ENCODE data around the gene CBLC.

The CBLC gene, protein sequence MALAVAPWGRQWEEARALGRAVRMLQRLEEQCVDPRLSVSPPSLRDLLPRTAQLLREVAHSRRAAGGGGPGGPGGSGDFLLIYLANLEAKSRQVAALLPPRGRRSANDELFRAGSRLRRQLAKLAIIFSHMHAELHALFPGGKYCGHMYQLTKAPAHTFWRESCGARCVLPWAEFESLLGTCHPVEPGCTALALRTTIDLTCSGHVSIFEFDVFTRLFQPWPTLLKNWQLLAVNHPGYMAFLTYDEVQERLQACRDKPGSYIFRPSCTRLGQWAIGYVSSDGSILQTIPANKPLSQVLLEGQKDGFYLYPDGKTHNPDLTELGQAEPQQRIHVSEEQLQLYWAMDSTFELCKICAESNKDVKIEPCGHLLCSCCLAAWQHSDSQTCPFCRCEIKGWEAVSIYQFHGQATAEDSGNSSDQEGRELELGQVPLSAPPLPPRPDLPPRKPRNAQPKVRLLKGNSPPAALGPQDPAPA

DNA sequence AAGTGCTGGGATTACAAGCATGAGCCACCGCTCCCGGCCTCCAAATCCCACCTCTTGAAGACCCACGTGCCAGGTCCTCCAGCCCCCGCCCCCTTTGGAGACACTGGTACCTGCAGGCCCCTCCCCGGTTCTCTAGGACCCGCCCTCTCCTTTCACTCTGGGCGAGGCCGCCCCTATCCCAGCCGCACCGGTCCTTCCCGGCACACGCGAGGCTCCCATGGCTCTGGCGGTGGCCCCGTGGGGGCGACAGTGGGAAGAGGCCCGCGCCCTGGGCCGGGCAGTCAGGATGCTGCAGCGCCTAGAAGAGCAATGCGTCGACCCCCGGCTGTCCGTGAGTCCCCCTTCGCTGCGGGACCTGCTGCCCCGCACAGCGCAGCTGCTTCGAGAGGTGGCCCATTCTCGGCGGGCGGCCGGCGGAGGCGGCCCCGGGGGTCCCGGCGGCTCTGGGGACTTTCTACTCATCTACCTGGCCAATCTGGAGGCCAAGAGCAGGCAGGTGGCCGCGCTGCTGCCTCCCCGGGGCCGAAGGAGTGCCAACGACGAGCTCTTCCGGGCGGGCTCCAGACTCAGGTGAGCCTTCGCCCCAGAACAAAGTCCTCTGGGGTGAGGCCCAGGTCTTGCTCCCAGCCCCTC, at the start of gene CBLC:
CBLC (plus strand) TSS at position 176 of the 633 bp plus-strand sequence; CDS start at position 218, 42 bp downstream.
- no peak for DNase-seq

DNA sequence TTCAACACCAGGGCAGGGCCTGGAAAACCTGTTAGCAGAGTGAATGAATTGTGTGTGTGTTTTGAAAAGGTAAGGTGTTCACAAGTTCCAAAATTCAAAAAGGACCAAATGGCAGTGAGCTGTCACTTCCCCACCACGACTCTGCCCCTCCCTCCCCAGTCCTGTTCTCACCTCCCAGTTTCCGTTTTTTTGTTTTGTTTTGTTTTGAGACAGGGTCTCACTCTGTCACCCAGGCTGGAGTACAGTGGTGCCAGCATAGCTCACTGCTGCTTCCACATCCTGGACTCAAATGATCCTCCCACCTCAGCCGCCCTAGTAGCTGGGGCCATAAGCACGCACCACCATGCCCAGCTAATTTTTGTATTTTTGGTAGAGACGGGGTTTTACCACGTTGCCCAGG, 49.5 kb upstream of the CBLC start:
- DNase-seq: no peak

DNA sequence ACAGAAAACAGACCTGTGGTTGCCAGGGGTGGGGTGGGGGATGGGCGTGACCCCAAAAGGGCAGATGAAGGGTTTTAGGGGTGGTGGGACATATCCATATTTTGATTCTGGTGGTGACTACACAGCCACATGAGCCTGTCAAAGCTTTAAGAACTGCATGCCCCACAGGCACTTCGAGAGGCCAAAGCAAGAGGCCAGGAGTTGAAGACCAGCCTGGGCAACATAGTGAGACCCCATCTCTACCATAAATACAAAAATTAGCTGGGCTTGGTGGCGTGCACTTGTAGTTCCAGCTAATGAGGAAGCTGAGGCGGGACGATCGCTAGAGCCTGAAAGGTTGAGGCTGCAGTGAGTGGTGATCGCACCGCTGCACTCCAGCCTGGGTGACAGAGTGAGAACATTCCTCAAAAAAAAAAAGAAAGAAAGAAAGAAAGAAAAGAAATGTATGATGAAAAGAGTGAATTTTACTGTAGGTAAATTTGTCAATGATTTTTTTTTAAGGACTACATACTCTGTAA, 48.1 kb upstream of the CBLC start:
- DNase-seq: no peak

DNA sequence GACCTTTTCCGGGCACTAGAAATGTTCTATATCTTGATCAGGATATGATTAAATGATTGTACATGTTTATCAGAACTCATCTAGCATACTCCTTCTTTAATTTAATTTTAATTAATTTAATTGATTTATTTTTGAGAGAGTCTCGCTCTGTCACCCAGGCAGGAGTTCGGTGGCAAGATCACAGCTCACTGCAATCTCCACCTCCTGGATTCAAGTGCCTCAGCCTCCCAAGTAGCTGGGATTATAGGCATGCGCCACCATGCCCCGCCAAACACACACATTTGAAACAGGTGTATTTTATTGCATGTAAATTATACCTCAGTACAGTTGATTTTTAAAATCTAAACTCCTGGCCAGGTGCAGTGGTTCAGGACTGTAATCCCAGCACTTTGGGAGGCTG, 46.6 kb upstream of the CBLC start:
- DNase-seq: no peak

DNA sequence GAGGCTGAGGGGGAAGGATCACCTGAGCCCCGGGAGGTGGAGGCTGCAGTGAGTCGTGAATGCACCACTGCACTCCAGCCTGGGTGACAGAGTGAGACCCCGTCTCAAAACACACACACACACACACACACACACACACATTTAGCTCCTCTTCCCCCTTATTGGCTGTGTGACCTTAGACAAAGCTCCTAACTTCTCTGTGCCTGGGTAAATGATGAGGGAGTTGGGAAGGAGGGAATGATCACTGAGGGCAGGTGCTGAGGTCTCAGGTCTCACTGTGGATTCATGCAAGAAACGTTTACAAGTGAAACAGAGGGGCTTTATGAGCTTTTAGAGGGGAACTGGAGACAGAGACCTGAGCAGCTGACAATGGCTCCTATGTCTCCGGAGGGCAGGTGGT, 46.1 kb upstream of the CBLC start:
- no peak for DNase-seq

DNA sequence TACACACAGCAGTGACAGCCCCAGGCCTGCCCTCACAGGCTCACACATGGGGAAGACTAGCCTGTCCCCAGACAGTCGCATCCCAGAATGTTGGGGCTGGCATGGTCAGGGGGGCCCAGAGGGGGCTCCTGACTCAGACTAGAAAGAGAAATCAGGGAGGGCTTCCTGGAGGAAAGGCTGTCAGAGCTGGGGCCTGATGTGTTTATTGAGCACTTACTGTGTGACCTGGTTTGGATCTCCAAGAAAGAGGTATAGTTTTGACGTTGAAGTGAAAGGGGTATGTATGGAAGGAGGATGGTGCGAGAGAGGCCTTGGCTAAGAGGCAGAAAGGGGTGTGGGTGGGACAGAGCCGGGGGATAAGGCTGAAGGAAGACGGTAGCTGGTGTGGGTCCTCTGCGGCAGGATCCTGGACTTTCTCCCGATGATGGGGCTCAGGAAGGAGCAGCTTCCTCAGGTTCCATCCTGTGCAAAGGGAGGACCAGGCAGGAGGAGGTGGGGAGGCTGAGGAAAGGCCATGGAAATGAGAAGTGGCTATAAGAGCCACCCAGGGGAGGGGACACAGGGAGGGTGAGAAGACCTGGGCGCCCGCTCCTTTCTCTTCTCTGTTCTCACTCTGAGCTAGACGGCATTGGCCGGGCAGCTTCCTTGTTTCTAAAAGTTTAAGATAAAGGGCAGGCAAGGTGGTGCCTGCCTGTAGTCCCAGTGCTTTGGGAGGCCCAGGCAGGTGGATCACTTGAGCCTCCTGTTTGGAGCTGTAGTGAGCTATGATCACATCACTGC, 45.3 kb upstream of the CBLC start:
- no peak for DNase-seq

DNA sequence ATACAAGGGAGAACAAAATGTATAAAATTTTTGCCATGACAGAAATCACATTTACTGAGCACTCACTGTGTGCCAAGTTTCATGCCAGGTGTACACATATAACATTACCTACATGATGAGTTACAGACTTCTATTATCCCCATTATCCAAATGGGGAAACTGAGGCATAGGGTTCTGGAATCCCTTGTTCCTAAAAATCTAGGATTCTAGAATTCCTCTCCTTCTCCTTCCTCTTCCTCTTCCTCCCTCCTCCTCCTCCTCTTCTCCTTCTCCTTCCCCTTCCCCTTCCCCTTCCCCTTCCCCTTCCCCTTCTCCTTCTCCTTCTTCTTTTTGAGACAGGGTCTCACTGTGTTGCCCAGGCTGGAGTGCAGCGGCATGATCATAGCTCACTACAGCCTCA, 43.3 kb upstream of the CBLC start:
- DNase-seq: no peak

DNA sequence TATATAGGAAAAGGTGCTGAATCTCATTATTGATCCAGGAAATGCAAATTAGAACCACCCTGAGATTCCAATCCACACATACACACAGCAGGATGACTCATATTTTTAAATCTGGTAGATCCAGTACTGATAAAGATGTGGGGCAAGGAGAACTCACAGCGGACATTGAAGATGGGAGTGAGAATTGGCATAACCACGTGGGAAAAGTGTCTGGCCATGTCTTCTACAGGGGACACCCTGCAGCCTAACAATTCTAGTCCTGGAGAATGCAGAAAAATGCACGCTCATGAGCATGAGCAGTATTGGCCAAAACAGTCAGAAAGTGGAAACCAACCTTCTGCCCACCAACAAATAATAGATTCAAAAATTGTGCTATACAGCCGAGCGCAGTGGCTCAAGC, 42.7 kb upstream of the CBLC start:
- no peak for DNase-seq

DNA sequence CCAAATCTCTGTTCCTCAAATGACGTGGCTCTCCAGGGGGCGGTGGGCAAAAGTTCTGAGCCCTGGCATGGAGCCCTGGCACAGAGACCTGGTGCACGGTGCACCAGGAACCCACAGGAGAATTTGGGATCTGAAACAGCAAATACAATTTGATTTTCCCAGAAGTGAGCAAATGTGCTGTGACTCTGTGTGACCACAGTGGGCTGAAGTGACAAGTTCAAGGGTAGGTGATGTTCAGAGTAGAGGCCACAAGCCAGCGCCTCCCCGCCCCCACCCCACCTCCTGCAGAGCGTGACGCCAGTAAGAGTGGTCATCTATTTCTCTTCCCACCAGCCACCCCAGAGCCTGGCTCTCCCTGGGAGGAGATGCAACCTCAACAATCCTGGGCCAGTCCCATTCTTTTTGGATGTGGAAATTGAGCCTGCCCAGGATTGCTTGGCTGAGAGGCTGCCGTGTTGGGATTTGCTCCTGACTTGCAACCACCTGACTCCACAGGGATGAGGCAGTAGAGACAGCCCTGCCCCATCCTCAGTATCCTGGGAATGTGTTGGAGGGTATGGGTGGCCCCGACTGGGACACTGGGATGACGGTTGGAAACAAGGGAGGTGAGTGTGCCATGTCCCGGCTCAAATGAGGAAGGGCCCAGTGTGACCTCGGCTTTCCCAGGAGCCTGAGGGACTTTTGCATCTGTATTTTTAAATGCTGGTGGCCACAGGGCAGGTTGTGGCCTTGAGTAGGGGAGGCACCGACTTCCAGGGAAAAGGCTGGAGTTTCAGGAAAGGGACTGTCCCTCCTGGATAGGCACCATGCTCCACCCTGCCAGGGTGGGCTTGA, 40.2 kb upstream of the CBLC start:
- no peak for DNase-seq

DNA sequence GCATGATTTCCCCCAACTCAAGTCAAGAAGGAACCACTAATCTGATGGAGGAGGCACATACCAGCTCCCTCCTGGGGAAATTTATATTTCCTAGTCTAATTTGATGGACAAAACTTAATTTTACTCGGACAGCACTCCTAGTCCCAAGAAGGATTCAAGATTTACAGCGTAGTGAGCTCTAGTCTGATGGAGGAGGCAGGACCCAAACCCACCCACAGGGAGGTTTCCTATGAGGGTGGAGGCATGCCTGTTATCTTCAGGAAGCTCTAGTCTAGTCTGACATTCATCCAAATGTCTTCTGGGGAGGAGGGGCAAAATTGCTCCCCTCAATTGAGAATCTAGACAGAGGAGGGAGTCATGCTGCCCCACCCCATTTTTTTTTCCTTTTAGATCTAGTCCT, 39.6 kb upstream of the CBLC start:
- DNase-seq: no peak

DNA sequence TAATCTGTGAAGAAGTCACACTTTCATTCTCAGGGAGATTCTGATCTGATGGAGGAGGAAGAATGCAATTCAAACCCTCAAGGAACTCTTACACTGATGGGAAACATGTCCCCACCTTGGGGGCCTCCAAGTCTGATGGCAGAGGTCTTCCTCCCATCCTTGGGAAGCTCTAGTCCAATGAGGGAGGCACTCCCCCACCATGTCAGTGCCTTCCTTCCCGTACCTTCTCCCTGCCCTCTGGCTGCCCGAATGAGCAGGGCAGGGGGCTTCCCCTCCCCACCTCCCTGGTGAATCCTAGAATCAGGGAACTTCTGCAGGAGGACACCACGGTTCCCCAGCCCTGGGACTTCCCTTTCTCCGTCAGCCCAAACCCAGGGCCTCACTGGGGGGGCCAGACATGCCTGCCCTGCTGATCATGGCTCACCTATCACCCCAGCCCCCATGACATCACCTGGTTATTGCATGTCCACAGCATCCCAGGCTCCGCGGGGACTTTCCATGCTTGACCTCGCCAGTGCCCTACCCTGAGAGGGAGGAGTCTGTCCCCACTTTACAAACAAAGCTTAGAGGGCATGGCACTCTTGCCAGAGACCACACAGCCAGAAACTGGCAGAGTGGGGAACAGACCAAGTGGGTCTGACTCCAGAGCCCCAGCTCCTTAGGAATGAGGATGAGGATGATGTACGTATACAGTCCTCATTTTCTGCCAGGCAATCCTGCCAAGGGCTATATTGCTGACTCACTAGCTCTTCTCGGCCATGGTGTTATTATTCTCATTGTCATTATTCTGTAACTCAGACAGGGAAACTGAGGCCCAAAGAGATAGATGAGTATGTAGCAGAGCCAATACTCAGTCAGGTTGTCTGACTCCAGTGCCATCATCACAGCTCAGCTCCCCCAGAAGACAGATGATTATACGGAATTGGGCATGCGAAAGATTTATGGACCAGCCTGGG, 38.8 kb upstream of the CBLC start:
- no peak for DNase-seq

DNA sequence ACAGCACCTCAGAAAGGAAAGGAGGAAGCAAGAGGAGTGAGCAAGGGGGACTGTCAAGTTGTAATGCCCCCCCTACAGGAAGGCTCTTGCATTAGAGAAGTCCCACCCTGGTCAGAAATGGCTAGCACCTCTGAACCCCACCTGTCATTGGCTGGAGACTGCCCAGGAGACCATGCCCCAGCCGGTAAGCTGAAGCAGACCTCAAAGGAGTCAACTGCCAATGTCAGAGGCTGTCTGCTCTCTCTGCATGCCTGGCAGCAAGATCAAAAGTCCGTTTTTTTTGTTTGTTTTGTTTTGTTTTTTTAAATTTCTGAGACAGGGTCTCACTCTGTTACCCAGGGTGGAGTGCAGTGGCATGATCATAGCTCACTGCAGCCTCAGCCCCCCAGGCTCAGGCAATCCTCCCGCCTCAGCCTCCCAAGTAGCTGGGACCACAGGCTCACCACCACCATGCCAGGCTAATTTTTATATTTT, 37.3 kb upstream of the CBLC start:
- no peak for DNase-seq

DNA sequence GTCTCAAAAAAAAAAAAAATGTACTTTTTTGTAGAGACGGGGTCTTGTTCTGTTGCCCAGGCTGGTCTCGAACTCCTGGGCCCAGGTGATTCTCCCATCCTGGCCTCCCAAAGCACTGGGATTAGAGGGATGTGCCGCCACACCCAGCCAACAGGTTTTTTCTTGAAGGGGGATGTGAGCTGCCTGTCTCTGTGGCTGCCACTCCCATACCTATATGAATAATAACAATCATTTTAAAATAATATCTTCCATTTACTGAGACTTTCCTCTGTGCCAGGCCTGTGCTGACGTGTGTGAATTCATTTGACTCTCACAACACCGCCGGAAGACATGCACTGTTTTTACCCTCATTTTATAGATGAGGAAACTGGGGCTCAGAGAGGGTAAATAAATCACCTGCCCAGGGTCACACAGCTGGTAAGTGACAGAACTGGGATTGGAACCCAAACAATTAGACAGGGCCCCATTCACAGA, 36.4 kb upstream of the CBLC start:
- peak; percentile 39 for DNase-seq

DNA sequence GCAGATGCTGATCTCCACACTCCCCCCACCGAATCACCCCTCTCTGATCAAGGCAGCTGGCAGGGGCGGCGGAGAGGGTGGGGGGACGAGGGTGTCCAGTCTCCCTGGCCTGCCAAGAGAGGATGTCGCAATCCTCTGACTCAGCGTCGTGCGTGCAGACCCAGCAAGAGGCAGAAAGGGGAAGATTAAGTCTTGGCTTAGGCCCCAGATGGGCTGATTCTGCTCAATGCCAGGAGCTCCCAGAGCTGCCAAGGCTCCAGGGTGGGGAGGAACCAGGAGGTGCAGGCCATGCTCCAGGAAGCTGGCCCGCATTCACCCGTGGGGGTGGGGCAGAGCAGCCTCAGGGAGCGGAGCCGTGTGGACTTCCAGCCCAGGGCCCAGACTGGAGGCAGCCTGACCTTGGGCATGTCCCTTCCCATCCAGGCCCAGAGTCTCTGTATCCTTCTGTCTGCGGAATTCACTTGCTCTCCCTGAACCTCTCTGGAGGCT, 35.8 kb upstream of the CBLC start:
- peak; percentile 92 for DNase-seq

DNA sequence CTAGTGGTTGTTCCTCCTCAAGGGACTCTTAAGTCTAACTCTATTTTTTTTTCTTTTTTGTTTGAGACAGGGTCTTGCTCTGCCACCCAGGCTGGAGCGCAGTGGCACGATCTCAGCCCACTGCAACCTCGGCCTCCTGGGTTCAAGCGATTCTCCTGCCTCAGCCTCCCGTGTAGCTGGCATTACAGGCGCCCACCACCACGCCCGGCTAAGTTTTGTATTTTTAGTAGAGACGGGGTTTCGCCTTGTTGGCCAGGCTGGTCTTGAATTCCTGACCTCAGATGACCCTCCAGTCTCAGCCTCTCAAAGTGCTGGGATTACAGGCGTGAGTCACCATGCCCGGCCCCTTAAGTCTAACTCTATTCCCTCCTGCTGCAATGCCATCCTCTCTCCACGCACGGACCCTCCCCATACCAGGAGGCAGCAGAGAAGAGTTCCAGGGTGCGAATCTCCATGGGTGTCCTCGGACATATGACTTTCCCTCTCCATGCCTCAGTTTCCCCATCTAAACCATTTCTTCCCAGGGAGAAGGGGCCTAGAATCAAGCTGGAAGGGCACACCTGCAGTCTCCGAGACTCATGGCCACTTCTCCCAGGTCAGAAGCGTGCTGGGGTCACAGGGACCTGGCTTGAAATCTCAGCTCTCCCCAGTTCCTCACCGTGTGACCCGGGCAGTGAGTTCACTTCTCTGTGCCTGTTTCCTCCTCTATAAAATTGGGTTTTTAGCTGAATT, 35.2 kb upstream of the CBLC start:
- DNase-seq: no peak

DNA sequence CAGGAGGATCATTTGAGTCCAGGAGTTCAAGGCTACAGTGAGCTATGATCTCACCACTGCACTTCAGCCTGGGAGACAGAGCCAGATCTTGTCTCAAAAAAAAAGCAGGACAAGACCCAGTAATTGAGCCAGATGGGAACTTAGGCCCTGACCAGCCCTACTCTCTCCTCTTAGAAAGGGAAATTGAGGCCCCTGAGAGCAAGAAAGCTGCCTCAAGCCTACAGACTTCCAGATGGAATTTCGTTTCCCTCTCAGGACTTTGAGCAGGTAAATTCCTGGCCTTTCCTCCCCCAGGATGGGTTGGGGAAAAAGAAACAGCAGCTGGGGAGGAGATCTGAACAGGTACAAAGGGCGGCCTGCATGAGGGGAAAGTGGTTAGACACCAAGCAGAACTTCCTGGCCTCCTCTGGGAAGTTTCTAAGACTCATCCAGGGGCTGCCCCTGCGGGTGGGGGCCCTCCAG, 32.8 kb upstream of the CBLC start:
- no peak for DNase-seq

DNA sequence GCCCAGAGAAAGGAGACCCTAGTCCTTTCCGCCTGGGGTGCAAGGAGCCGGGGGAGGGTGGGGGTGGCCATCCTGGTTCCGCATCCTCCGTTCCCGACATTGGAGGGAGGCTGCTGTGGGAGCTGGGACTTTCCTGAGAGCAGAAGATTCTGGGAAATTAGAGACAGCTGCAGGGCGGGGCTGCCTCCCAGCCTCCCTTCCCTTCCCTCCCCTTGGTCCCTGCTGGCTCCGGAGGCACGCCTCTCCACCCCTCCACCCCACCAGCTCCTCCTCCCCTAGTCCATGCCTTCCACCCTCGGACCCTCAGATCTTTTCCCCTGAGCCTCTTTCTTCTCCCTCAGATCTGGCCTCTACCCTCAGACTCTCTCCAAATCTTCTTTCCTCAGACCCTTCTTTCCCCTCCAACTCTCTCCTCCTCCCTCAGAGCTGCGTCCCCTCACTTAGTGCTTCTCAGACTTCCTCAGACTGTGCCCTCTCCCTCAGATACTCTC, 32.3 kb upstream of the CBLC start:
- no peak for DNase-seq

DNA sequence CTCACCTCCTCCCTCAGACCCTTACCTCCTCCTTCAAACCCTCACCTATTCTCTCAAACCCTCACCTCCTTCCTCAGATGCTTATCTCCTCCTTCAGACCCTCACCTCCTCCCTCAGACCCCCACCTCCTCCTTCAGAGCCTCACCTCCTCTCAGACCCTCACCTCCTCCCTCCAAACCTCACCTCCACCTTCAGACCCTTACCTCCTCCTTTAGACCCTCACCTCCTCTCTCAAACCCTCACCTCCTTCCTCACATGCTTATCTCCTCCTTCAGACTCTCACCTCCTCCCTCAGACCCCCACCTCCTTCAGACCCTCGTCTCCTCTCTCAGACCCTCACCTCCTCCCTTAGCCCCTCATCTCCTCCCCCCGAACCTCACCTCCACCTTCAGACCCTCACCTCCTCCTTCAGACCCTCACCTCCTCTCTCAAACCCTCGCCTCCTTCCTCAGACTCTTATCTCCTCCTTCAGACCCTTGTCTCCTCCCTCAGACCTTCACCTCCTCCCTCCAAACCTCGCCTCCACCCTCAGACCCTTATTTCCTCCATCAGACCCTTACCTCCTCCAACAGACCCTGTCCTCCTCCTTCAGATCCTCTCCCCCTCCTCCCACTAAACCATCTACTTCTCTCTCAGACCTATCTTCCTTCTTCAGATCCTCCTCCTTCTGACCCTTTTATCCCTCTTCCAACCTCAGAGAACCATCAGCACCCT, 31.6 kb upstream of the CBLC start:
- DNase-seq: no peak

DNA sequence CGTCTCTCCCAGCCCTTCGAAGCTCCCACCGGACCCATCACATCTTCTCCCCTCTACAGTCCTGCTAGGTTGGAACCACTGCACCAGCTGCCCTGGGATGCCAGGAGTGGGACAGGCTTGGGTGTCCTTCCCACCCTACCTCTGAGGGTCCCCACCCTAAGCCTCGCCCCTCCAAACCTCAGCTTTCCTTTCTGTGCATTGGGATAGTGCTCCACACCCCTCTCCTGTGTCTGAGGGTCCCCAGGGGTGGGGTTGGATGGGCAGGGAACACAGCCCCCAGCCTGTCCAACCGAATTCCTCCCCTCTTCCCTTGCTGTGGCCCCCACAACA, 31.1 kb upstream of the CBLC start:
- no peak for DNase-seq

All from GF-D8 (cell line).